HepG2 (cell line): ENCODE results near the gene SEMA4B. TPM values are rescaled to one million over a fixed set of nuclear protein-coding genes. Genes with fewer than 3 reads are reported as not detected.

Experiments used
- FOXA3 ChIP-seq: IDR thresholded peaks from 2 replicates; pipeline ENCODE4 v1.6.1; 2016; ENCODE audit warnings: missing genetic modification reagents, missing compliant biosample characterization
- HMGA1 ChIP-seq: sonication (generic); formaldehyde crosslinking; conservative IDR thresholded peaks from 2 replicates; pipeline ENCODE4 v1.4.0; 2020; ENCODE audit warnings: missing genetic modification reagents
- KMT2B ChIP-seq: IDR thresholded peaks from 2 replicates; pipeline ENCODE4 v1.6.1; 2016; ENCODE audit warnings: missing genetic modification reagents, missing compliant biosample characterization
- MAZ ChIP-seq, 2 experiments: sonication (generic) in 1 of 2; formaldehyde crosslinking in 1 of 2; IDR thresholded peaks; 2 replicates each; pipeline versions ENCODE4 v1.5.0 to v1.6.1; 2012 to 2020; ENCODE audit warnings: low read depth in 2 of 2, mild to moderate bottlenecking in 2 of 2, borderline replicate concordance in 1 of 2, improper control_type of control experiment in 1 of 2, low read length in 1 of 2, missing genetic modification reagents in 1 of 2, moderate library complexity in 1 of 2
- MIER3 ChIP-seq: IDR thresholded peaks from 2 replicates; pipeline ENCODE4 v1.6.1; 2016; ENCODE audit warnings: missing compliant biosample characterization, borderline replicate concordance
- NRL ChIP-seq: sonication (generic); formaldehyde crosslinking; IDR thresholded peaks from 2 replicates; pipeline ENCODE4 v1.5.0; 2020; ENCODE audit warnings: missing genetic modification reagents, mild to moderate bottlenecking, moderate library complexity, borderline replicate concordance
- ONECUT2 ChIP-seq: sonication (generic); formaldehyde crosslinking; IDR thresholded peaks from 2 replicates; pipeline ENCODE4 v1.4.0; 2020; ENCODE audit warnings: missing genetic modification reagents
- PAF1 ChIP-seq: IDR thresholded peaks from 2 replicates; pipeline ENCODE4 v1.6.1; 2016; ENCODE audit warnings: missing genetic modification reagents, missing compliant biosample characterization
- POLR2G ChIP-seq: fragments of 200-400 bp; formaldehyde crosslinking; IDR thresholded peaks from 2 replicates; pipeline ENCODE4 v1.6.1; 2018; ENCODE audit warnings: mild to moderate bottlenecking, low read depth, low read length, moderate library complexity
- RNF2 ChIP-seq: fragments of 450-650 bp; conservative IDR thresholded peaks from 2 replicates; pipeline ENCODE4 v1.6.1; 2016; ENCODE audit warnings: low read depth
- SP1 ChIP-seq, 2 experiments: fragments of 450-650 bp in 1 of 2; sonication (generic) in 1 of 2; formaldehyde crosslinking in 1 of 2; IDR thresholded peaks; 2 replicates each; pipeline versions ENCODE4 v1.4.0 to v1.6.1; 2016 to 2020; ENCODE audit warnings: missing genetic modification reagents in 1 of 2
- TSC22D2 ChIP-seq: sonication (generic); formaldehyde crosslinking; IDR thresholded peaks from 2 replicates; pipeline ENCODE4 v1.5.1; 2020; ENCODE audit warnings: missing genetic modification reagents, mild to moderate bottlenecking, borderline replicate concordance
- U2AF1 ChIP-seq: fragments of 200-400 bp; formaldehyde crosslinking; optimal IDR thresholded peaks from 2 replicates; pipeline ENCODE3; 2017; ENCODE audit warnings: mild to moderate bottlenecking, low read depth, low read length
- ZC3H13 ChIP-seq: sonication (generic); formaldehyde crosslinking; IDR thresholded peaks from 2 replicates; pipeline ENCODE4 v1.8.1; 2023; ENCODE audit warnings: mild to moderate bottlenecking, missing genetic modification reagents, moderate library complexity
- ZNF382 ChIP-seq: sonication (generic); formaldehyde crosslinking; IDR thresholded peaks from 2 replicates; pipeline ENCODE4 v1.5.0; 2020; ENCODE audit warnings: missing genetic modification reagents, mild to moderate bottlenecking, borderline replicate concordance
- ZNF552 ChIP-seq: sonication (generic); formaldehyde crosslinking; IDR thresholded peaks from 2 replicates; pipeline ENCODE4 v1.9.0; 2022; ENCODE audit warnings: missing genetic modification reagents, mild to moderate bottlenecking, borderline replicate concordance
- ZNF761 ChIP-seq: sonication (generic); formaldehyde crosslinking; conservative IDR thresholded peaks from 2 replicates; pipeline ENCODE4 v1.4.0; 2020; ENCODE audit warnings: mild to moderate bottlenecking, missing genetic modification reagents
- polyA plus RNA-seq, 8 experiments: library from polyadenylated mRNA; depleted of rRNA in 3 of 8; stranded (reverse) in 7 of 8; unstranded in 1 of 8; fragments of >200 nt; fragmentation: Illumina TruSeq in 4 of 8; extraction: Trizol in 4 of 8; gene quantifications; 2 replicates each; pipeline versions ENCODE4 v1.2.1 to v1.2.3, GENCODE V29; 2011 to 2016; ENCODE audit warnings: low read depth in 4 of 8, missing spikeins in 1 of 8, mixed read lengths in 1 of 8; ENCODE audit not compliant: insufficient read depth in 1 of 8
- total RNA-seq, 5 experiments: library from RNA; depleted of rRNA; stranded (reverse); fragments of >200 nt; fragmentation: Illumina TruSeq; extraction: Trizol; gene quantifications; 2 replicates each; pipeline ENCODE4 v1.2.3, GENCODE V29; 2016; ENCODE audit warnings: low read depth in 1 of 5
- TF ChIP-seq, protein P1 (sequence below): sonication (generic); formaldehyde crosslinking; IDR thresholded peaks from 2 replicates; pipeline ENCODE4 v1.5.1; 2020; ENCODE audit warnings: mild to moderate bottlenecking, missing genetic modification reagents, moderate library complexity
- TF ChIP-seq, protein P2 (sequence below): sonication (generic); formaldehyde crosslinking; IDR thresholded peaks from 2 replicates; pipeline ENCODE4 v1.4.0; 2020; ENCODE audit warnings: missing genetic modification reagents, borderline replicate concordance
- TF ChIP-seq, protein P3 (sequence below): sonication (generic); formaldehyde crosslinking; IDR thresholded peaks from 2 replicates; pipeline ENCODE4 v1.4.0; 2020; ENCODE audit warnings: mild to moderate bottlenecking, low read depth, missing genetic modification reagents
- TF ChIP-seq, protein P4 (sequence below): sonication (generic); formaldehyde crosslinking; IDR thresholded peaks from 2 replicates; pipeline ENCODE4; 2020; ENCODE audit warnings: missing genetic modification reagents, mild to moderate bottlenecking, borderline replicate concordance

SEMA4B gene
- total and polyA plus RNA-seq, 2 of the 13 experiments (the other 11 are each of a cell fraction or from before 2014, with no cell fraction given): 2.1 to 17.0 TPM

DNA sequence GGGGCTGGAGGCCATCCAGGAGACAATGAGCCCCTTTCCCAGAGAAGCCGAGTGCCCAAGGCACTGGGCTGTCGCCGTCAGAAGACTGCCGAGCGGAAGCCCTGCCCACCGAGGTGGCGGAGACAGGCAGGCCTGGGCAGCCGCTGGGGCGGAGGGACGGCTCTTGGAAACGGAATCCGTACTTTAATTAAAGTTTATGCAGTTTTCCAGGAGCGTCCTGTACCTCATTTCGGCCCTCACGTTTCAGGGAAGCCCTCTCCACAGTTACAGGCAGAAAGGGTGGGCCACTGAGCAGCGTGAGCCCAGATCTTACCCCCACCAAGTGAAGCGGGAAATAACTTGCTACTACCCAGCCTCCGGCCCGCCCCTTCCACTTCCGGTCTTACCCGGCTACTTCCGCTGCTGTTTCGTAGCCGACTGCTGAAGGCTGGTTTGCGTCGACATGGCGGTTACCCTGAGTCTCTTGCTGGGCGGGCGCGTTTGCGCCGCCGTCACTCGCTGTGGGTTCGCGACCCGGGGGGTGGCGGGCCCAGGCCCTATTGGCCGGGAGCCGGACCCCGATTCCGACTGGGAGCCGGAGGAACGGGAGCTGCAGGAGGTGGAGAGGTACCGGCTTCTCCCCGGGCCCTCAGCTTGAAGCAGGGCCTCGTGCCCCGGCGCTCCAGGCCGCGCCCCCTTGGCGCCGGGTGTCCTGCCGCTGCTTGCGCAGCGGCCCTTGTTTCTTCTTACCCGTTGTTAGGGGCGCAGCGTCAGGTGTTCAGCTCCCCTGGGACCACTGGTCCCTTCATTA is 64.3 kb downstream of the SEMA4B start, which contains the start of gene NGRN (continued):
- TF ChIP-seq, protein P1, sequence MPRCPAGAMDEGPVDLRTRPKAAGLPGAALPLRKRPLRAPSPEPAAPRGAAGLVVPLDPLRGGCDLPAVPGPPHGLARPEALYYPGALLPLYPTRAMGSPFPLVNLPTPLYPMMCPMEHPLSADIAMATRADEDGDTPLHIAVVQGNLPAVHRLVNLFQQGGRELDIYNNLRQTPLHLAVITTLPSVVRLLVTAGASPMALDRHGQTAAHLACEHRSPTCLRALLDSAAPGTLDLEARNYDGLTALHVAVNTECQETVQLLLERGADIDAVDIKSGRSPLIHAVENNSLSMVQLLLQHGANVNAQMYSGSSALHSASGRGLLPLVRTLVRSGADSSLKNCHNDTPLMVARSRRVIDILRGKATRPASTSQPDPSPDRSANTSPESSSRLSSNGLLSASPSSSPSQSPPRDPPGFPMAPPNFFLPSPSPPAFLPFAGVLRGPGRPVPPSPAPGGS: peak; percentile 95
- peak; percentile 96 for TF ChIP-seq POLR2G
- TF ChIP-seq ONECUT2 (CRISPR knock-in tag): peak; percentile 26; the same call in 1 of the 2 replicates
- peak; percentile 74; the same call in 1 of the 2 replicates for TF ChIP-seq MIER3 (CRISPR knock-in tag)
- TF ChIP-seq SP1 (IDR thresholded peaks at IDR 0.05): no peak
- TF ChIP-seq SP1 (CRISPR knock-in tag; IDR thresholded peaks at IDR 0.05): peak; percentile 74
- TF ChIP-seq, protein P2, sequence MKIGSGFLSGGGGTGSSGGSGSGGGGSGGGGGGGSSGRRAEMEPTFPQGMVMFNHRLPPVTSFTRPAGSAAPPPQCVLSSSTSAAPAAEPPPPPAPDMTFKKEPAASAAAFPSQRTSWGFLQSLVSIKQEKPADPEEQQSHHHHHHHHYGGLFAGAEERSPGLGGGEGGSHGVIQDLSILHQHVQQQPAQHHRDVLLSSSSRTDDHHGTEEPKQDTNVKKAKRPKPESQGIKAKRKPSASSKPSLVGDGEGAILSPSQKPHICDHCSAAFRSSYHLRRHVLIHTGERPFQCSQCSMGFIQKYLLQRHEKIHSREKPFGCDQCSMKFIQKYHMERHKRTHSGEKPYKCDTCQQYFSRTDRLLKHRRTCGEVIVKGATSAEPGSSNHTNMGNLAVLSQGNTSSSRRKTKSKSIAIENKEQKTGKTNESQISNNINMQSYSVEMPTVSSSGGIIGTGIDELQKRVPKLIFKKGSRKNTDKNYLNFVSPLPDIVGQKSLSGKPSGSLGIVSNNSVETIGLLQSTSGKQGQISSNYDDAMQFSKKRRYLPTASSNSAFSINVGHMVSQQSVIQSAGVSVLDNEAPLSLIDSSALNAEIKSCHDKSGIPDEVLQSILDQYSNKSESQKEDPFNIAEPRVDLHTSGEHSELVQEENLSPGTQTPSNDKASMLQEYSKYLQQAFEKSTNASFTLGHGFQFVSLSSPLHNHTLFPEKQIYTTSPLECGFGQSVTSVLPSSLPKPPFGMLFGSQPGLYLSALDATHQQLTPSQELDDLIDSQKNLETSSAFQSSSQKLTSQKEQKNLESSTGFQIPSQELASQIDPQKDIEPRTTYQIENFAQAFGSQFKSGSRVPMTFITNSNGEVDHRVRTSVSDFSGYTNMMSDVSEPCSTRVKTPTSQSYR (CRISPR knock-in tag): no peak
- TF ChIP-seq MAZ (IDR thresholded peaks at IDR 0.05; ENCODE audit: borderline replicate concordance, low read depth, low read length): no peak
- TF ChIP-seq MAZ (CRISPR knock-in tag; IDR thresholded peaks at IDR 0.05; ENCODE audit: low read depth): peak; percentile 38; the same call in 1 of the 2 replicates
- TF ChIP-seq, protein P3, sequence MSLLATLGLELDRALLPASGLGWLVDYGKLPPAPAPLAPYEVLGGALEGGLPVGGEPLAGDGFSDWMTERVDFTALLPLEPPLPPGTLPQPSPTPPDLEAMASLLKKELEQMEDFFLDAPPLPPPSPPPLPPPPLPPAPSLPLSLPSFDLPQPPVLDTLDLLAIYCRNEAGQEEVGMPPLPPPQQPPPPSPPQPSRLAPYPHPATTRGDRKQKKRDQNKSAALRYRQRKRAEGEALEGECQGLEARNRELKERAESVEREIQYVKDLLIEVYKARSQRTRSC (CRISPR knock-in tag): no peak
- TF ChIP-seq ZNF761 (CRISPR knock-in tag): peak; percentile 91
- no peak for TF ChIP-seq ZNF382 (CRISPR knock-in tag)
- TF ChIP-seq RNF2: peak; percentile 95
- TF ChIP-seq U2AF1: peak; percentile 13
- TF ChIP-seq, protein P4, sequence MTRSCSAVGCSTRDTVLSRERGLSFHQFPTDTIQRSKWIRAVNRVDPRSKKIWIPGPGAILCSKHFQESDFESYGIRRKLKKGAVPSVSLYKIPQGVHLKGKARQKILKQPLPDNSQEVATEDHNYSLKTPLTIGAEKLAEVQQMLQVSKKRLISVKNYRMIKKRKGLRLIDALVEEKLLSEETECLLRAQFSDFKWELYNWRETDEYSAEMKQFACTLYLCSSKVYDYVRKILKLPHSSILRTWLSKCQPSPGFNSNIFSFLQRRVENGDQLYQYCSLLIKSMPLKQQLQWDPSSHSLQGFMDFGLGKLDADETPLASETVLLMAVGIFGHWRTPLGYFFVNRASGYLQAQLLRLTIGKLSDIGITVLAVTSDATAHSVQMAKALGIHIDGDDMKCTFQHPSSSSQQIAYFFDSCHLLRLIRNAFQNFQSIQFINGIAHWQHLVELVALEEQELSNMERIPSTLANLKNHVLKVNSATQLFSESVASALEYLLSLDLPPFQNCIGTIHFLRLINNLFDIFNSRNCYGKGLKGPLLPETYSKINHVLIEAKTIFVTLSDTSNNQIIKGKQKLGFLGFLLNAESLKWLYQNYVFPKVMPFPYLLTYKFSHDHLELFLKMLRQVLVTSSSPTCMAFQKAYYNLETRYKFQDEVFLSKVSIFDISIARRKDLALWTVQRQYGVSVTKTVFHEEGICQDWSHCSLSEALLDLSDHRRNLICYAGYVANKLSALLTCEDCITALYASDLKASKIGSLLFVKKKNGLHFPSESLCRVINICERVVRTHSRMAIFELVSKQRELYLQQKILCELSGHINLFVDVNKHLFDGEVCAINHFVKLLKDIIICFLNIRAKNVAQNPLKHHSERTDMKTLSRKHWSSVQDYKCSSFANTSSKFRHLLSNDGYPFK: peak; percentile 79
- TF ChIP-seq HMGA1 (CRISPR knock-in tag): no peak
- 0 out of 2 replicates have a peak, but pooled peaks have one; percentile 43 for TF ChIP-seq ZNF552
- TF ChIP-seq PAF1 (CRISPR knock-in tag): no peak
- peak; percentile 89 for TF ChIP-seq KMT2B
- TF ChIP-seq NRL (CRISPR knock-in tag): peak; percentile 73; the same call in 1 of the 2 replicates
- TF ChIP-seq TSC22D2 (CRISPR knock-in tag): 0 out of 2 replicates have a peak, but pooled peaks have one; percentile 27
- TF ChIP-seq FOXA3 (CRISPR knock-in tag): peak; percentile 33; the same call in 1 of the 2 replicates
- peak; percentile 65 for TF ChIP-seq ZC3H13 (CRISPR knock-in tag)
